Activated CD8-positive, alpha-beta memory T cell treated with anti-CD3 and anti-CD28 coated beads, Interleukin-2, amount 10 ng/mL, durations not matched to agents 7 days and 5 days (primary cell): ENCODE data around the gene ZC3H7A. TPM values are rescaled to one million over a fixed set of nuclear protein-coding genes. Genes with fewer than 3 reads are reported as not detected.

ENCODE experiments used
- ATAC-seq: fragments of 150-1000 bp; cut with Tn5 transposase; one replicate; pipeline ENCODE4 v1.10.0; 2021; ENCODE audit warnings: moderate library complexity
- CTCF ChIA-PET: fragments of 350-600 bp; sonication (Branson Sonifier 250); formaldehyde crosslinking; loops from one replicate; lab custom pipeline; 2021; ENCODE audit warnings: antibody characterized with exemption; lab: Charles Lee
- DNase-seq: peaks from one replicate; pipeline ENCODE4 v3.0.0-alpha.2; 2020
- H3K27ac Mint-ChIP-seq: one replicate; pipeline ENCODE4 v1.8.0; 2021; ENCODE audit warnings: mild to moderate bottlenecking, mixed read lengths
- H3K27me3 Mint-ChIP-seq: one replicate; pipeline ENCODE4 v1.8.0; 2021; ENCODE audit warnings: mixed read lengths
- H3K36me3 Mint-ChIP-seq: one replicate; pipeline ENCODE4 v1.8.0; 2021; ENCODE audit warnings: mild to moderate bottlenecking, mixed read lengths
- H3K4me1 Mint-ChIP-seq: one replicate; pipeline ENCODE4 v1.8.0; 2021; ENCODE audit warnings: mixed read lengths
- H3K4me3 Mint-ChIP-seq: one replicate; pipeline ENCODE4 v1.8.0; 2021; ENCODE audit warnings: mild to moderate bottlenecking, moderate library complexity, mixed read lengths
- H3K9me3 Mint-ChIP-seq: one replicate; pipeline ENCODE4 v1.8.0; 2022; ENCODE audit warnings: low read depth, mixed read lengths
- total RNA-seq, 2 experiments: library from RNA; stranded (reverse); gene quantifications; one replicate each; pipeline ENCODE4 v1.2.3, GENCODE V29; 2021

Gene ZC3H7A
- total RNA-seq, 2 experiments from 2014 or later: 70.7 to 85.9 TPM

GRCh38 chr16:11752856-11753255, 44.2 kb downstream of the ZC3H7A start:
- Mint-ChIP-seq H3K9me3 (no peaks in the 10 kb centered on the region), H3K27ac (no peak overlapping the region), H3K4me1 (peaks cover 3% of the 10 kb centered on the region), H3K4me3 (no peak overlapping the region), H3K27me3 (no peaks in the 10 kb centered on the region), H3K36me3 (peaks cover 44% of the 10 kb centered on the region)
- ATAC-seq (no peak), DNase-seq (no peak)
- CTCF ChIA-PET: no interaction called here

GRCh38 chr16:11750056-11750455, 47.0 kb downstream of the ZC3H7A start:
- no peak for ATAC-seq
- no peaks in the 10 kb centered on the region for H3K27me3 Mint-ChIP-seq
- peaks cover 33% of the 10 kb centered on the region for H3K36me3 Mint-ChIP-seq
- peaks cover 6% of the 10 kb centered on the region for H3K4me1 Mint-ChIP-seq
- no peaks in the 10 kb centered on the region for H3K9me3 Mint-ChIP-seq
- no peak overlapping the region for H3K4me3 Mint-ChIP-seq
- no peak overlapping the region for H3K27ac Mint-ChIP-seq
- DNase-seq: no peak
- CTCF ChIA-PET: no interaction called here

- CTCF ChIA-PET: no interaction called here
- Mint-ChIP-seq H3K4me3 (no peak overlapping the region), H3K9me3 (no peaks in the 10 kb centered on the region), H3K27ac (no peak overlapping the region), H3K4me1 (peaks cover 13% of the 10 kb centered on the region), H3K27me3 (no peaks in the 10 kb centered on the region), H3K36me3 (peaks cover 31% of the 10 kb centered on the region)
- no peak for DNase-seq
- ATAC-seq: no peak
Observed at GRCh38 chr16:11748404-11749254, 48.4 kb downstream of the ZC3H7A start.

- DNase-seq: no peak
- H3K4me3 Mint-ChIP-seq: no peak overlapping the region
- H3K27ac Mint-ChIP-seq: peak overlapping the region; percentile 41
- no peak for ATAC-seq
- peaks cover 28% of the 10 kb centered on the region for H3K36me3 Mint-ChIP-seq
- no peaks in the 10 kb centered on the region for H3K27me3 Mint-ChIP-seq
- peaks cover 16% of the 10 kb centered on the region for H3K4me1 Mint-ChIP-seq
- CTCF ChIA-PET: no interaction called here
- H3K9me3 Mint-ChIP-seq: no peaks in the 10 kb centered on the region
Observed at GRCh38 chr16:11747949-11748403, 49.1 kb downstream of the ZC3H7A start.

- DNase-seq (no peak), ATAC-seq (no peak)
- peaks cover 12% of the 10 kb centered on the region for H3K36me3 Mint-ChIP-seq
- H3K27me3 Mint-ChIP-seq: no peaks in the 10 kb centered on the region
- CTCF ChIA-PET: interaction anchor here (0.7 to 4.3 kb wide), 6 partner anchors 29 to 931 kb away, joined by 3 to 27 read pairs (median 4); partner anchors contain the start of gene ZC3H7A
- peak overlapping the region; percentile 97 for H3K27ac Mint-ChIP-seq
- peaks cover 41% of the 10 kb centered on the region for H3K4me1 Mint-ChIP-seq
- H3K9me3 Mint-ChIP-seq: no peaks in the 10 kb centered on the region
- H3K4me3 Mint-ChIP-seq: peak overlapping the region; percentile 96
Observed at GRCh38 chr16:11744075-11744470, 53.0 kb downstream of the ZC3H7A start.

- peaks cover 47% of the 10 kb centered on the region for H3K4me1 Mint-ChIP-seq
- no peak for ATAC-seq
Observed at GRCh38 chr16:11743308-11744074, 53.6 kb downstream of the ZC3H7A start.

GRCh38 chr16:11742536-11743307, 54.3 kb downstream of the ZC3H7A start, which contains the start of gene TXNDC11:
Gene TXNDC11 (minus strand): TSS chr16:11742857. CDS start chr16:11742730, 127 bp downstream.
- peaks cover 17% of the 10 kb centered on the region for H3K36me3 Mint-ChIP-seq
- DNase-seq: peak; percentile 99
- no peaks in the 10 kb centered on the region for H3K9me3 Mint-ChIP-seq
- CTCF ChIA-PET: interaction anchor here (0.6 to 4.3 kb wide), 15 partner anchors 9 to 487 kb away, joined by 3 to 27 read pairs (median 3); partner anchors contain the start of gene ZC3H7A
- peak; percentile 93 for ATAC-seq
- H3K27me3 Mint-ChIP-seq: no peaks in the 10 kb centered on the region
- H3K27ac Mint-ChIP-seq: peak within 1 kb of the TSS; percentile 97
- H3K4me1 Mint-ChIP-seq: peaks cover 51% of the 10 kb centered on the region
- peak within 1 kb of the TSS; percentile 96 for H3K4me3 Mint-ChIP-seq

More at GRCh38 chr16:11743308-11744074, 53.6 kb downstream of the ZC3H7A start:
- DNase-seq: peak; percentile 60
- Mint-ChIP-seq H3K9me3 (no peaks in the 10 kb centered on the region), H3K4me3 (peak overlapping the region; percentile 96), H3K27ac (peak overlapping the region; percentile 97), H3K36me3 (peaks cover 14% of the 10 kb centered on the region), H3K27me3 (no peaks in the 10 kb centered on the region)
- CTCF ChIA-PET: interaction anchor here (0.7 to 4.3 kb wide), 12 partner anchors 11 to 930 kb away, joined by 3 to 27 read pairs (median 3); partner anchors contain the start of gene ZC3H7A

- peaks cover 51% of the 10 kb centered on the region for H3K4me1 Mint-ChIP-seq
Observed at GRCh38 chr16:11742093-11742535, 54.9 kb downstream of the ZC3H7A start.

GRCh38 chr16:11740567-11740966, 56.5 kb downstream of the ZC3H7A start:
- H3K27me3 Mint-ChIP-seq: no peaks in the 10 kb centered on the region
- CTCF ChIA-PET: interaction anchor here (1.3 kb wide), 1 partner anchor 57 kb away, joined by 5 read pairs; the partner anchor contains the start of gene ZC3H7A
- DNase-seq: no peak
- no peak for ATAC-seq
- H3K4me1 Mint-ChIP-seq: peaks cover 60% of the 10 kb centered on the region
- H3K36me3 Mint-ChIP-seq: peaks cover 30% of the 10 kb centered on the region
- peak overlapping the region; percentile 91 for H3K27ac Mint-ChIP-seq
- H3K4me3 Mint-ChIP-seq: peak overlapping the region; percentile 96
- no peaks in the 10 kb centered on the region for H3K9me3 Mint-ChIP-seq

More at GRCh38 chr16:11742093-11742535, 54.9 kb downstream of the ZC3H7A start:
- CTCF ChIA-PET: interaction anchor here (0.8 to 4.3 kb wide), 14 partner anchors 9 to 487 kb away, joined by 3 to 27 read pairs (median 3); partner anchors contain the start of gene ZC3H7A
- peak; percentile 74 for DNase-seq
- Mint-ChIP-seq H3K9me3 (no peaks in the 10 kb centered on the region), H3K4me3 (peak overlapping the region; percentile 96), H3K27me3 (no peaks in the 10 kb centered on the region), H3K27ac (peak overlapping the region; percentile 91), H3K36me3 (peaks cover 16% of the 10 kb centered on the region)
- ATAC-seq: peak; percentile 50

GRCh38 chr16:11738742-11739544, 58.1 kb downstream of the ZC3H7A start:
- H3K27ac Mint-ChIP-seq: peak overlapping the region; percentile 61
- H3K27me3 Mint-ChIP-seq: no peaks in the 10 kb centered on the region
- H3K4me3 Mint-ChIP-seq: peak overlapping the region; percentile 45
- DNase-seq (peak; percentile 40), ATAC-seq (no peak)
- peaks cover 41% of the 10 kb centered on the region for H3K36me3 Mint-ChIP-seq
- peaks cover 66% of the 10 kb centered on the region for H3K4me1 Mint-ChIP-seq
- no peaks in the 10 kb centered on the region for H3K9me3 Mint-ChIP-seq
- CTCF ChIA-PET: interaction anchor here (1.2 kb wide), 1 partner anchor 31 kb away, joined by 4 read pairs; no protein-coding TSS in a partner anchor

- H3K27me3 Mint-ChIP-seq: no peaks in the 10 kb centered on the region
- peak; percentile 14 for DNase-seq
- peaks cover 69% of the 10 kb centered on the region for H3K4me1 Mint-ChIP-seq
- peaks cover 50% of the 10 kb centered on the region for H3K36me3 Mint-ChIP-seq
- ATAC-seq: no peak
- H3K9me3 Mint-ChIP-seq: no peaks in the 10 kb centered on the region
- CTCF ChIA-PET: interaction anchor here (0.9 to 1.1 kb wide), 2 partner anchors 24 to 78 kb away, joined by 3 to 5 read pairs; no protein-coding TSS in a partner anchor
- H3K4me3 Mint-ChIP-seq: no peak overlapping the region
- H3K27ac Mint-ChIP-seq: no peak overlapping the region
Observed at GRCh38 chr16:11737713-11738112, 59.3 kb downstream of the ZC3H7A start.
